RWPE2 (cell line): ENCODE data around the gene UBTD2.
A peak's percentile ranks its signal among the peaks of the same experiment; 100 is the strongest.

Experiments
- ATAC-seq: fragments of 200-7000 bp; cut with Tn5 transposase; 3 replicates; pipeline ENCODE4 v1.9.1; 2021; ENCODE audit warnings: low read depth
- DNase-seq: peaks from one replicate; pipeline ENCODE4 v3.0.0-alpha.2; 2020; ENCODE audit warnings: low spot score
- H3K27ac ChIP-seq: fragments of 450-650 bp; 2 replicates; pipeline ENCODE4 v1.5.1; 2017; ENCODE audit warnings: mild to moderate bottlenecking; ENCODE audit not compliant: poor library complexity, severe bottlenecking
- H3K27me3 ChIP-seq: fragments of 250-450 bp; sonication (Bioruptor Pico); 2 replicates; pipeline ENCODE4 v1.5.1; 2021; ENCODE audit warnings: mild to moderate bottlenecking, moderate library complexity; ENCODE audit not compliant: insufficient read depth, poor library complexity, severe bottlenecking
- H3K36me3 ChIP-seq: fragments of 250-450 bp; sonication (Bioruptor Pico); 2 replicates; pipeline ENCODE4 v1.5.1; 2020; ENCODE audit warnings: low read depth, mild to moderate bottlenecking, moderate library complexity
- H3K4me1 ChIP-seq: fragments of 250-450 bp; sonication (Bioruptor Pico); 2 replicates; pipeline ENCODE4 v1.5.1; 2021; ENCODE audit warnings: mild to moderate bottlenecking, moderate library complexity; ENCODE audit not compliant: insufficient read depth, poor library complexity, severe bottlenecking
- H3K4me3 ChIP-seq: fragments of 250-450 bp; sonication (Bioruptor Pico); 2 replicates; pipeline ENCODE4 v1.5.1; 2021; ENCODE audit warnings: mild to moderate bottlenecking, moderate library complexity; ENCODE audit not compliant: severe bottlenecking
- H3K9me3 ChIP-seq: fragments of 250-450 bp; sonication (Bioruptor Pico); 2 replicates; pipeline ENCODE4 v1.5.1; 2021; ENCODE audit warnings: mild to moderate bottlenecking, moderate library complexity; ENCODE audit not compliant: severe bottlenecking
- CTCF ChIP-seq: fragments of 450-650 bp; IDR thresholded peaks from one replicate; pipeline ENCODE4 v1.5.1; 2017; ENCODE audit warnings: mild to moderate bottlenecking, moderate library complexity; ENCODE audit not compliant: poor library complexity, severe bottlenecking

Gene UBTD2

GRCh38 chr5:172267943-172268342, 15.6 kb downstream of the UBTD2 start:
- Histone ChIP-seq H3K4me1 (no peaks in the 10 kb centered on the region), H3K4me3 (no peak overlapping the region), H3K27ac (no peak overlapping the region), H3K9me3 (no peaks in the 10 kb centered on the region), H3K27me3 (no peaks in the 10 kb centered on the region), H3K36me3 (no peaks in the 10 kb centered on the region; the same call in 1 of the 2 replicates)
- no peak for ATAC-seq
- DNase-seq, result no peak
- no peak for TF ChIP-seq CTCF

DNA sequence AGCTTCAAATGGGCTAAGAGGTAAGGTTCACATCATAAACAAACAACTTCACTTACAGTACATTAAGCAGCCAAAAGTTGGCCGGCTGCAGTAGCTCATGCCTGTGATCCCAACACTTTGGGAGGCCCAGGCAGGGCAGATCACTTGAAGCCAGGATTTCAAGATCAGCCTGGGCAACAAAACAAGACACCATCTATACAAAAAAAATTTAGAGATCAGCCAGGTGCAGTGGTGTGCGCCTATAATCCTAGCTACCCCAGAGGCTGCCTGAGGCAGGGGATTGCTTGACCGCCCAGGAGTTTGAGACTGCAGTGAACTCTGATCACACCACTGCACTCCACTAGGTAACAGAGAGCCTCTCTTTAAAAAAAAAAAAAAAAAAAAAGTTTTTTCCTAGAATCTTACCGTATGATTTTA, 16.9 kb downstream of the UBTD2 start:
- Histone ChIP-seq H3K36me3 (no peaks in the 10 kb centered on the region; the same call in 1 of the 2 replicates), H3K9me3 (no peaks in the 10 kb centered on the region), H3K4me3 (no peak overlapping the region), H3K27ac (peak overlapping the region; percentile 4), H3K27me3 (no peaks in the 10 kb centered on the region), H3K4me1 (no peaks in the 10 kb centered on the region)
- TF ChIP-seq CTCF, result no peak
- no peak for DNase-seq
- ATAC-seq, result 0 out of 3 replicates have a peak, but pooled peaks have one; percentile 10

DNA sequence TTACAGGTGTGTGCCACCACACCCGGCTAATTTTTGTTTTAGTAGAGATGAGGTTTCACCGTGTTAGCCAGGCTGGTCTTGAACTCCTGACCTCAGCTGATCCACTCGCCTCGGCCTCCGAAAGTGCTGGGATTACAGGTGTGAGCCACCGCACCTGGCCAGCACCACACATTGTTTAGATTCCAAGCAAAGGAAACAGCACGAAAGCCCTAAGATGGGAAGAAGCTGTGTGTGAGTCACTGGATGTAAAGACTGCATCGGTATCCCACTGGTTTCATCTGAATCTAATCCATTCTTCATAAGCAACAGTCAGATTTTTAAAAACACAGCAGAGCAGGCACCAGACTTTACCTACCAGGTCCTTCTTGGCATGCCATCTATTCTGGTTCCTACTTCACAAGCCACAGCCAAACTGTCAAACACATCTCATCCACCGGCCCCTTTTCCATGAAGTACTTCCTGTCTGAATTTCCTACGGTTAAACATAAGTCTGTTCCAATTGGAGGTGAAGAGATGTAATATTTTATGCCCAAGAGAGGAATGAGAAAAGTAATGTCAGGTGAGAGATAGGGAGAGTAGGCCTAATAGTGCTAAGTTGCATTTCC, 17.4 kb downstream of the UBTD2 start:
- Histone ChIP-seq H3K4me1 (no peaks in the 10 kb centered on the region), H3K27me3 (no peaks in the 10 kb centered on the region), H3K9me3 (no peaks in the 10 kb centered on the region), H3K27ac (peak overlapping the region; percentile 4), H3K36me3 (no peaks in the 10 kb centered on the region; the same call in 1 of the 2 replicates), H3K4me3 (no peak overlapping the region)
- DNase-seq (no peak), ATAC-seq (peak; percentile 91)
- TF ChIP-seq CTCF, result no peak

- ATAC-seq (no peak), DNase-seq (no peak)
- no peaks in the 10 kb centered on the region for H3K4me1 ChIP-seq
- H3K4me3 ChIP-seq, result no peak overlapping the region
- TF ChIP-seq CTCF, result no peak
- H3K27me3 ChIP-seq, result no peaks in the 10 kb centered on the region
- H3K36me3 ChIP-seq, result no peaks in the 10 kb centered on the region; the same call in 1 of the 2 replicates
- no peak overlapping the region for H3K27ac ChIP-seq
- no peaks in the 10 kb centered on the region for H3K9me3 ChIP-seq
Observed at GRCh38 chr5:172264815-172265395, 18.7 kb downstream of the UBTD2 start.

- Histone ChIP-seq H3K9me3 (peaks cover 8% of the 10 kb centered on the region), H3K4me3 (no peak overlapping the region), H3K4me1 (no peaks in the 10 kb centered on the region), H3K27ac (no peak overlapping the region), H3K27me3 (no peaks in the 10 kb centered on the region), H3K36me3 (peaks cover 31% of the 10 kb centered on the region)
- no peak for TF ChIP-seq CTCF
- ATAC-seq (no peak), DNase-seq (peak; percentile 70)
Observed at GRCh38 chr5:172255444-172255843, 28.1 kb downstream of the UBTD2 start.
